OCI-LY1 (cell line): Measurements from ENCODE around the gene CTNNA2.

ENCODE experiments used
- H2AFZ ChIP-seq: fragments of 200-600 bp; sonication (generic), shearing (Covaris generic); 2 replicates; pipeline ENCODE4 v1.6.0; 2014; ENCODE audit warnings: antibody characterized with exemption, mild to moderate bottlenecking, low read length
- H3F3A ChIP-seq: fragments of 200-600 bp; sonication (generic), shearing (Covaris generic); 2 replicates; pipeline ENCODE4 v1.6.0; 2014; ENCODE audit warnings: mild to moderate bottlenecking, antibody characterized with exemption, low read length, moderate library complexity; ENCODE audit not compliant: insufficient read depth
- H3K27ac ChIP-seq: fragments of 200-600 bp; sonication (generic); 2 replicates; pipeline ENCODE4 v1.5.1; 2014; ENCODE audit warnings: low read length, mixed run types, mild to moderate bottlenecking, low read depth; ENCODE audit not compliant: poor library complexity, severe bottlenecking
- H3K27me3 ChIP-seq: fragments of 200-600 bp; sonication (generic); 2 replicates; pipeline ENCODE4 v1.6.0; 2014; ENCODE audit warnings: antibody characterized with exemption, mild to moderate bottlenecking, low read length, moderate library complexity; ENCODE audit not compliant: insufficient read depth
- H3K36me3 ChIP-seq: fragments of 200-600 bp; sonication (generic); 2 replicates; pipeline ENCODE4 v1.6.1; 2014; ENCODE audit warnings: mild to moderate bottlenecking, antibody characterized with exemption, low read length, moderate library complexity, mixed read lengths; ENCODE audit not compliant: insufficient read depth
- H3K4me1 ChIP-seq: fragments of 200-600 bp; sonication (generic); 2 replicates; pipeline ENCODE4 v1.5.1; 2014; ENCODE audit warnings: mild to moderate bottlenecking, low read length, moderate library complexity; ENCODE audit not compliant: insufficient read depth, severe bottlenecking
- H3K4me2 ChIP-seq: fragments of 200-600 bp; sonication (generic), shearing (Covaris generic); 2 replicates; pipeline ENCODE4 v1.6.1; 2014; ENCODE audit warnings: low read length
- H3K4me3 ChIP-seq: fragments of 200-600 bp; sonication (generic); 2 replicates; pipeline ENCODE4 v1.5.1; 2014; ENCODE audit warnings: low read length, low read depth, mild to moderate bottlenecking, mixed read lengths; ENCODE audit not compliant: poor library complexity, severe bottlenecking
- H3K79me2 ChIP-seq: fragments of 200-600 bp; shearing (Covaris generic); 2 replicates; pipeline ENCODE4 v1.6.1; 2016; ENCODE audit warnings: mixed run types, low read length, mixed read lengths; ENCODE audit not compliant: insufficient read depth
- H3K9ac ChIP-seq: fragments of 200-600 bp; sonication (generic), shearing (Covaris generic); 2 replicates; pipeline ENCODE4 v1.6.1; 2014; ENCODE audit warnings: mild to moderate bottlenecking, low read length, mixed read lengths
- H3K9me2 ChIP-seq: fragments of 200-600 bp; sonication (generic), shearing (Covaris generic); 2 replicates; pipeline ENCODE4 v1.6.1; 2014; ENCODE audit warnings: low read depth, mild to moderate bottlenecking, low read length, mixed read lengths
- H3K9me3 ChIP-seq: fragments of 200-600 bp; shearing (Covaris generic); 2 replicates; pipeline ENCODE4 v1.6.1; 2014; ENCODE audit warnings: low read length, mixed read lengths
- H4K20me1 ChIP-seq: fragments of 200-600 bp; sonication (generic), shearing (Covaris generic); 2 replicates; pipeline ENCODE4 v1.6.0; 2016; ENCODE audit warnings: mild to moderate bottlenecking, low read length; ENCODE audit not compliant: insufficient read depth
- EZH2 ChIP-seq: fragments of 200-600 bp; sonication (generic), shearing (Covaris generic); IDR thresholded peaks from 2 replicates; pipeline ENCODE4 v1.8.0; 2017; ENCODE audit warnings: borderline replicate concordance, mixed run types, mild to moderate bottlenecking, antibody characterized with exemption, low read length, moderate library complexity, mixed read lengths
- TF ChIP-seq, protein P1 (sequence below): fragments of 200-600 bp; sonication (generic), shearing (Covaris generic); IDR thresholded peaks from 2 replicates; pipeline ENCODE4 v1.5.1; 2017; ENCODE audit warnings: mild to moderate bottlenecking, antibody characterized with exemption, low read length, moderate library complexity, mixed read lengths

CTNNA2 gene

DNA sequence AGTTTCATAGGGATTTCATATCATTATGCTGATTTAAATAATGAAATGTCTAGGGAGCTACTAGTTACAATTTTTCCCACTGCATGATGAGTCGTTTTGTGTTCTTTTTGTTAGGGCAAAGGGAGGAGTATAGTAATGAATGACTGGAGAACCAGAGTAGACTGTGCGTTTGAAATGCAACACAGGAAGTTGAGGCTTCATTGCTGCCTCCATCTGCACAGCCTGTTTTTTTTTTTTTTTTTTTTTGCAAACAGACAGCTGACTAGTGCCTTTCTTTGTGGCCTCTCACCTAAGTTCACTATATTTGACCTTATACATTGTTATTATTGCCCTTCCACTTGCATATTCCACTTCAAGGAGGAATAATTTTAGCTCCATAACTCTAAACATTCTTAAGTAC lies 1078.4 kb downstream of the CTNNA2 start:
- Histone ChIP-seq H2AFZ (peak overlapping the region; percentile 93; the same call in 1 of the 2 replicates), H3K27ac (no peak overlapping the region), H3K4me1 (peaks cover 18% of the 10 kb centered on the region), H3K79me2 (no peaks in the 10 kb centered on the region), H3K36me3 (no peaks in the 10 kb centered on the region), H3K9ac (no peak overlapping the region), H3K9me2 (no peaks in the 10 kb centered on the region), H4K20me1 (no peaks in the 10 kb centered on the region), H3K4me2 (no peak overlapping the region), H3K9me3 (no peaks in the 10 kb centered on the region; the same call in 1 of the 2 replicates), H3K27me3 (no peaks in the 10 kb centered on the region), H3K4me3 (no peak overlapping the region), H3F3A (no peaks in the 10 kb centered on the region)
- TF ChIP-seq EZH2: no peak
- TF ChIP-seq, protein P1, sequence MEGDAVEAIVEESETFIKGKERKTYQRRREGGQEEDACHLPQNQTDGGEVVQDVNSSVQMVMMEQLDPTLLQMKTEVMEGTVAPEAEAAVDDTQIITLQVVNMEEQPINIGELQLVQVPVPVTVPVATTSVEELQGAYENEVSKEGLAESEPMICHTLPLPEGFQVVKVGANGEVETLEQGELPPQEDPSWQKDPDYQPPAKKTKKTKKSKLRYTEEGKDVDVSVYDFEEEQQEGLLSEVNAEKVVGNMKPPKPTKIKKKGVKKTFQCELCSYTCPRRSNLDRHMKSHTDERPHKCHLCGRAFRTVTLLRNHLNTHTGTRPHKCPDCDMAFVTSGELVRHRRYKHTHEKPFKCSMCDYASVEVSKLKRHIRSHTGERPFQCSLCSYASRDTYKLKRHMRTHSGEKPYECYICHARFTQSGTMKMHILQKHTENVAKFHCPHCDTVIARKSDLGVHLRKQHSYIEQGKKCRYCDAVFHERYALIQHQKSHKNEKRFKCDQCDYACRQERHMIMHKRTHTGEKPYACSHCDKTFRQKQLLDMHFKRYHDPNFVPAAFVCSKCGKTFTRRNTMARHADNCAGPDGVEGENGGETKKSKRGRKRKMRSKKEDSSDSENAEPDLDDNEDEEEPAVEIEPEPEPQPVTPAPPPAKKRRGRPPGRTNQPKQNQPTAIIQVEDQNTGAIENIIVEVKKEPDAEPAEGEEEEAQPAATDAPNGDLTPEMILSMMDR: no peak

DNA sequence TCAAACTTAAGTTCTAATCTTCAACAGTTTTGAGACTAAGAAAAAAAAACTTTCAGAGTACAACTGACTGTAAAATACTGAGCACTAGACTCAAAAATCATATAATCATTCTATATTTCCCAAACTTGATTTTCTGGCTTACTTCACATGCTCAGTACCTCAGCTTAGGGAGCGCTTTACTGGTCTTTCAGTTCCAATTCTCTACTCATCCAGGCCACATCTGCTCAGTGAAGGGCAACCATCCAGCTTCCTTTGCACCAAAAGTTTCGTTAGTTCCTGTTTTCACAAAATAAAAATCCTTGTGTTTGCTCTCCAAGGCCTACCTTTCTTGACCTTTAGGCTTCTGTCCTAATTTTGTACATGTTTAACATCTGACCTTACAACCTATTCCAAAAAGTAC lies 1079.3 kb downstream of the CTNNA2 start:
- H3K9ac ChIP-seq: no peak overlapping the region
- no peaks in the 10 kb centered on the region for H3K27me3 ChIP-seq
- H3K4me1 ChIP-seq: peaks cover 18% of the 10 kb centered on the region

DNA sequence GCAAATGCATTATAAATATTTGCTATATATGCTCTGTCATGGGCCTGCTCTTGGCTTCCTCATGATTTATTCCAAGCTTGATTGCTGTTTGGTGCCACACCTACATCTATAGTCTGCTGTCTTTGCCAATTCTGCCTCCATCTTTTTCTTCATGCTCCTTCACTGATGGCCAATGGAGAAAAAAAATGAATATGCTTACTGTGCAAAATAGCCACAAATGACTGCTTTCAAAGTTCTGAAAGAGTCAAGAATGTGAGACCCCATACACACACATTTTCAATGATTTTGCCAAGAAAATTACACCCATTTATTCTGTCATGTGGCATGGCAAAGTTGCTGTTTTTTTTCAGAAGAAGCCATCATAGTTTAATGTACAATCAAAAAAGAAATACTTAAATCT lies 1097.3 kb downstream of the CTNNA2 start:
- no peaks in the 10 kb centered on the region for H3K9me3 ChIP-seq
- H3K9ac ChIP-seq: no peak overlapping the region
- no peak for TF ChIP-seq EZH2
- TF ChIP-seq, protein P1: no peak
- no peak overlapping the region for H3K4me2 ChIP-seq
- no peaks in the 10 kb centered on the region for H3K79me2 ChIP-seq
- no peak overlapping the region for H3K27ac ChIP-seq
- H3K4me3 ChIP-seq: no peak overlapping the region
- H3K27me3 ChIP-seq: no peaks in the 10 kb centered on the region
- no peaks in the 10 kb centered on the region for H4K20me1 ChIP-seq
- no peaks in the 10 kb centered on the region for H3K36me3 ChIP-seq
- no peak overlapping the region for H2AFZ ChIP-seq
- H3K4me1 ChIP-seq: peaks cover 3% of the 10 kb centered on the region
- H3K9me2 ChIP-seq: no peaks in the 10 kb centered on the region
- H3F3A ChIP-seq: no peaks in the 10 kb centered on the region

More for the DNA sequence above, 1079.3 kb downstream of the CTNNA2 start:
- Histone ChIP-seq H3F3A (no peaks in the 10 kb centered on the region), H3K27ac (no peak overlapping the region), H3K79me2 (no peaks in the 10 kb centered on the region), H4K20me1 (no peaks in the 10 kb centered on the region), H3K4me2 (no peak overlapping the region), H2AFZ (no peak overlapping the region), H3K4me3 (no peak overlapping the region), H3K9me2 (no peaks in the 10 kb centered on the region), H3K9me3 (no peaks in the 10 kb centered on the region; the same call in 1 of the 2 replicates), H3K36me3 (no peaks in the 10 kb centered on the region)
- TF ChIP-seq, protein P1: no peak
- no peak for TF ChIP-seq EZH2
